Kidney (tissue), 14 donors: ENCODE data around the gene INCENP. TPM values are rescaled to one million over a fixed set of nuclear protein-coding genes. Genes with fewer than 3 reads are reported as not detected.
A peak's percentile ranks its signal among the peaks of the same experiment; 100 is the strongest.

Source experiments
- DNase-seq, 5 donors: peaks; one replicate each; pipeline ENCODE4 v3.0.0-alpha.2; 2013 to 2020
- FAIRE-seq: peaks from 2 replicates; lab custom pipeline; 2012; peaks lifted over from hg19 to GRCh38; lab: Jason Lieb, UNC
- H3K27ac ChIP-seq, 2 donors: one replicate each; pipeline ENCODE4 v1.7.0; 2013; ENCODE audit warnings: low read depth in 2 of 2, low read length in 2 of 2, inconsistent platforms in 1 of 2
- H3K27me3 ChIP-seq: one replicate; pipeline ENCODE4 v1.7.1; 2013; ENCODE audit warnings: low read length, inconsistent platforms; ENCODE audit not compliant: control insufficient read depth, insufficient read depth
- H3K36me3 ChIP-seq, 3 donors: one replicate each; pipeline versions ENCODE4 v1.7.0 to v1.7.1; 2013; ENCODE audit warnings: low read length in 3 of 3, control low read depth in 1 of 3, inconsistent platforms in 1 of 3; ENCODE audit not compliant: insufficient read depth in 3 of 3, control insufficient read depth in 2 of 3
- H3K4me1 ChIP-seq, 3 donors: one replicate each; pipeline versions ENCODE4 v1.7.0 to v1.7.1; 2013; ENCODE audit warnings: low read length in 3 of 3, inconsistent platforms in 1 of 3, low read depth in 1 of 3; ENCODE audit not compliant: control insufficient read depth in 2 of 3, insufficient read depth in 2 of 3
- H3K4me3 ChIP-seq, 3 donors: one replicate each; pipeline versions ENCODE4 v1.7.0 to v1.8.1; 2013; ENCODE audit warnings: low read length in 3 of 3, control low read depth in 1 of 3, inconsistent platforms in 1 of 3
- H3K9ac ChIP-seq, 3 donors: one replicate each; pipeline versions ENCODE4 v1.7.0 to v1.7.1; 2013; ENCODE audit warnings: low read length in 3 of 3, control low read depth in 1 of 3, inconsistent platforms in 1 of 3
- H3K9me3 ChIP-seq, 3 donors: one replicate each; pipeline versions ENCODE4 v1.7.0 to v1.7.1; 2013; ENCODE audit warnings: low read length in 3 of 3, control low read depth in 1 of 3, inconsistent platforms in 1 of 3; ENCODE audit not compliant: control insufficient read depth in 2 of 3, insufficient read depth in 1 of 3
- CTCF ChIP-seq: IDR thresholded peaks from 3 replicates; pipeline ENCODE4 v1.5.1; 2012; ENCODE audit warnings: mild to moderate bottlenecking, moderate library complexity, borderline replicate concordance; ENCODE audit not compliant: insufficient read depth; ENCODE audit errors: extremely low read depth
- intact Hi-C: fragments of 100-400 bp; cut with DNase I; formaldehyde crosslinking; loops from one replicate; pipeline ENCODE4 v1.11.1; 2022
- polyA plus RNA-seq: library from polyadenylated mRNA; stranded (reverse); fragments of 350-450 nt; fragmentation: Illumina TruSeq; extraction: RNeasy Lipid Tissue Mini Kit (QIAGEN cat#74804); gene quantifications from one replicate; pipeline ENCODE4 v1.2.3, GENCODE V29; 2014; ENCODE audit warnings: low read depth, low replicate concordance; ENCODE audit not compliant: insufficient read depth
- total RNA-seq: library from RNA; stranded (reverse); fragmentation: NEBNext Ultra II Directional; extraction: Animal tissue kit (Norgen Biotek cat#: 25700); gene quantifications from one replicate; pipeline ENCODE4 v1.2.1, GENCODE V29; 2021
- donor health status: control.
- donor health status: control.
- donor health status: control.
- donor health status: control.
- donor health status: control.
- donor health status: DM: yes; HTN: yes; CAD: no.
- donor health status: Normal renal cell carcinoma (clear cell type).

Gene INCENP
- total and polyA plus RNA-seq, 2 donors from 2014 or later = 2.9 to 17.5 TPM

GRCh38 chr11:62145261-62145871, 21.6 kb downstream of the INCENP start:
- Histone ChIP-seq H3K9me3 (no peaks in the 10 kb centered on the region), H3K9ac (no peak overlapping the region), H3K36me3 (peaks cover 2 to 14% (median 12%) of the 10 kb centered on the region in 3 donors), H3K27me3 (no peaks in the 10 kb centered on the region), H3K4me1 (no peaks in the 10 kb centered on the region), H3K27ac (no peak overlapping the region), H3K4me3 (no peak overlapping the region)
- FAIRE-seq (no peak), DNase-seq (peak in 2 of 5 donors; percentile 6 to 26)
- TF ChIP-seq CTCF = no peak
- intact Hi-C loops = no loop called here

- Histone ChIP-seq H3K4me3 (no peak overlapping the region), H3K36me3 (peaks cover 2 to 12% (median 11%) of the 10 kb centered on the region in 3 donors), H3K9me3 (no peaks in the 10 kb centered on the region), H3K27ac (no peak overlapping the region), H3K27me3 (no peaks in the 10 kb centered on the region), H3K9ac (no peak overlapping the region), H3K4me1 (no peaks in the 10 kb centered on the region)
- intact Hi-C loops = no loop called here
- TF ChIP-seq CTCF = no peak
- FAIRE-seq (no peak), DNase-seq (peak in 1 of 5 donors; percentile 11)
Observed at GRCh38 chr11:62146476-62147200, 22.8 kb downstream of the INCENP start.

GRCh38 chr11:62147545-62147944, 23.7 kb downstream of the INCENP start:
- no peak for FAIRE-seq
- no peak for TF ChIP-seq CTCF
- no peaks in the 10 kb centered on the region for H3K27me3 ChIP-seq
- H3K4me3 ChIP-seq = no peak overlapping the region
- intact Hi-C loops = no loop called here
- peaks cover 2 to 12% (median 11%) of the 10 kb centered on the region in 3 donors for H3K36me3 ChIP-seq
- H3K9me3 ChIP-seq = no peaks in the 10 kb centered on the region
- no peak overlapping the region for H3K9ac ChIP-seq
- peak in 1 of 5 donors; percentile 13 for DNase-seq
- no peak overlapping the region for H3K27ac ChIP-seq
- no peaks in the 10 kb centered on the region for H3K4me1 ChIP-seq
